Posterior cingulate gyrus (tissue), 11 donors: ENCODE data around the gene RBM8A.
A peak's percentile ranks its signal among the peaks of the same experiment; 100 is the strongest.
"Not testable (repeated sequence)": the region's sequence is repeated elsewhere in the genome, so short reads cannot be mapped to it uniquely, and the experiment has no call there.

Source experiments
- DNase-seq, 10 donors: peaks; one replicate each; pipeline versions ENCODE4 v3.0.0 to v3.0.0-alpha.2; 2020 to 2021; ENCODE audit warnings: mixed read lengths in 3 of 10
- intact Hi-C: fragments of 100-400 bp; cut with DNase I; formaldehyde crosslinking; loops from one replicate; pipeline ENCODE4 v1.15.1; 2023

Gene RBM8A

DNA sequence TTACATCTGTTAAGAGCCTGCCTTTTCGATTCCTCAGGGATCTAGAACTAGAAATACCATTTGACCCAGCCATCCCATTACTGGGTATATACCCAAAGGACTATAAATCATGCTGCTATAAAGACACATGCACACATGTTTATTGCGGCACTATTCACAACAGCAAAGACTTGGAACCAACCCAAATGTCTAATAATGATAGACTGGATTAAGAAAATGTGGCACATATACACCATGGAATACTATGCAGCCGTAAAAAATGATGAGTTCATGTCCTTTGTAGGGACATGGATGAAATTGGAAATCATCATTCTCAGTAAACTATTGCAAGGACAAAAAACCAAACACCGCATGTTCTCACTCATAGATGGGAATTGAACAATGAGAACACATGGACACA lies 7.0 kb downstream of the RBM8A start:
- intact Hi-C loops, DNase-seq: not testable (repeated sequence)

DNA sequence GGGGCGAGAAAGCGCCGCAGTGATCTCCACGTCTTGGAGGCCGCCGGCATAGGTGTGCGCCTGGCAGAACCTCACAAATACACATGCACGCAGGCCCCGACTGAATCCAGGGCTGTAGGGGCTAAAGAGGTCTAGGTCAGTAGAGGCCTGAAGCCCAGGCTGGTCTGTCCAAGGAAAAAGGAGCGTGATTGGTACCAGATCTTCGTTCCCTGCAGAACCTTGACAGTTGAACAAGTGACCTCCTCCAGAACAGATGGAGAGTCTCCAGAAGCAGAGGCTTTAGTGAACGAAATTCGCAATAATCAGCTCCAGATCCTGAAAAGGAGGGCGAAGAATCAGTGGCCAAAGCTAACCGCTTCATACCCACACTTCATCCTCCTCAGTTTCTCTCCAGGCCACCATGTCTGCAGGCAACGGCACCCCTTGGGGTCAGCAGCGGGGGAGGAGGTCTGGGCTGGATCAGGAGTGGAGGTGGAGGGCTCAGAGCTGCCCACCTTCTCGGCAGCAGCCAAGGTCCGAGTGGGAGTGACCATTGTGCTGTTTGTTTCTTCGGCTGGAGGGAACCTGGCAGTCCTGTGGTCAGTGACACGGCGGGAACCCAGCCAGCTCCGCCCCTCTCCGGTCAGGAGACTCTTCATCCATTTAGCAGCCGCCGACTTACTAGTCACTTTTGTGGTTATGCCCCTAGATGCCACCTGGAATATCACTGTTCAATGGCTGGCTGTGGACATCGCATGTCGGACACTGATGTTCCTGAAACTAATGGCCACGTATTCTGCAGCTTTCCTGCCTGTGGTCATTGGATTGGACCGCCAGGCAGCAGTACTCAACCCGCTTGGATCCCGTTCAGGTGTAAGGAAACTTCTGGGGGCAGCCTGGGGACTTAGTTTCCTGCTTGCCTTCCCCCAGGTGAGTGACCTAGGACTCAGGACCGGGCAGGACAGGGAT lies 8.0 kb downstream of the RBM8A start:
- peak in 9 of 10 donors; percentile 28 to 97 (median 42) for DNase-seq
- intact Hi-C loops, result loop anchor here (2.0 kb wide), 1 partner anchor 38 kb away; no protein-coding TSS in a partner anchor

DNA sequence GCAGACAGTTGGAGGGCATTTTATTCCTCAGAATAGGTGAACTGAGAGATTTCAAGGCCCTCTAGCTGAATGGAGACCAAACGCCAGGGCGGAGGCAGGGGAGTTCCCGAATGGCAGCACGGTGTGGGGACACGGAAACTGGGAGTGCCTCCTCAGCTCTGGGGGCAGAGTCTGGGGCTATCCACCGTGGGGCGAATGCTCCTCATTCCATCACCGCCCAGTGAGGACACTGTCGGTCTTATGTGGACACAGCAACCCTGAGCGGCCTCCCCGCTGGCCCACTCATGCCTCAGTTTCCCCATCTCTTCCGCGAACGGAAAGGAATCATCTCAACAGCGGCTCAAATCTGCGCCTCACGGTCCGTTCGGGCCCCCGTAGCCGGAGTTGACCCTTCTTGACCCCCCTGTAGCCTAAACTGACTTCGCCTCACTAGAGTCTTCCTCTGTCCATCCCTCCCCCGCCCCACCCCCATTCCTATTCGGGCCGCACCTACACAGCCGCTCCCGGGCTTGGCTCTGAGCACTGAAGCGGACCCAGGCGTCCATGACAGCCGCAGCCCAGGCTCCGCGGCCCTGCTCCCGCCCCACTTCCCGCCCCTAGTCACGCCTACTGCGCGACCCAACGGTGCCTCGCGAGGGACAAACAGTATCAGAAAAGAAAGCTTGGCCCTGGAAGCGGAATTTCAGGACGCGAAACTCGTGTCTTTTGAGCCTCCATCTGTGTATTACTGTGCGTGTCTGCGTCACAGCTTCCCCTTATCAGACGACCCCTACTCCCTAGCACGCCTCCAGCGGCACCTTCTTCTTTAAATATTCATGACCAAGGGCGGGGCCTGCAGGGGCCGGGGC lies 8.9 kb downstream of the RBM8A start, which contains the start of gene PEX11B:
TSS of gene PEX11B (minus strand) at position 574 of the 848 bp plus-strand sequence. CDS start at position 545, 29 bp downstream.
- DNase-seq, result peak; percentile 85 to 98 (median 91)
- intact Hi-C loops, result loop anchor here (2.0 kb wide), 1 partner anchor 38 kb away; no protein-coding TSS in a partner anchor

DNA sequence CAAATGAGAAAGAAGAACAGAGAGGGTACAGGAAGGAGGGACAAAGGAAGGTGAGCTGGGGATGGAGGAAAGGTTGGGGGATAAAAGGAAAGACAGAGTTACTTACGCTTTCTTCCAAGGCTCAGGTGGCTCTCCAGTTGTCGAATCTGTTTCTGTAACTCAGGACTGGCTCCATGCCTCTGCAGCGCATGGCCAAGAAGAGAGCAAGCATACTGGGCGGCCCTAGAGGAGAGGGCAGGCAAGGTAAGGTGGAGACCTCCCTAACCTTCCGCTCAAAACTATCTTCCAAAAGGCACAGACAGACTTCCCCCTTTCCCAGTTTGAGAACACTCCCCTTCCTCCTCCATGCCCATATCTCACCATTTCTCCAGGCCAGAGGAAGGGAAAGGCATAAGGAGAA lies 9.7 kb downstream of the RBM8A start:
- intact Hi-C loops, result no loop called here
- no peak for DNase-seq

DNA sequence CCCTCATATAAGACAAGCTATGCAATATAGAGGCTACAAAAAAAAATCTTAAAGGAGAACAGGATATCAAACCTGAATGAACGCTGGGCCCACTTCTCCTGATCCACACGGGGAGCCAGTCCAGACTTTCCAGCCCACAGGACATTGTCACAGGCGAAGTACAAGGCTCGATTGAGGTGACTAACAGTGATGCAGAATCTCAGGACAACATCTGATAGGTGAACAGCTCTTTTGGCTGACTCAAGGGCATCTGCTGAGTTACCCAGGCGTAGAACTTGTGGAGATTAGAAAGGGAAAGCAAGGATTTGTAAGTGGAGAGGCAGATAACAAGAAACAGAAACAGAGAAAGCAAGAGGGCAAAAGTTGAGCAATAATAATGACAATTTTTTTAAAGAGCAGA lies 10.5 kb downstream of the RBM8A start:
- intact Hi-C loops, result no loop called here
- DNase-seq, result no peak

DNA sequence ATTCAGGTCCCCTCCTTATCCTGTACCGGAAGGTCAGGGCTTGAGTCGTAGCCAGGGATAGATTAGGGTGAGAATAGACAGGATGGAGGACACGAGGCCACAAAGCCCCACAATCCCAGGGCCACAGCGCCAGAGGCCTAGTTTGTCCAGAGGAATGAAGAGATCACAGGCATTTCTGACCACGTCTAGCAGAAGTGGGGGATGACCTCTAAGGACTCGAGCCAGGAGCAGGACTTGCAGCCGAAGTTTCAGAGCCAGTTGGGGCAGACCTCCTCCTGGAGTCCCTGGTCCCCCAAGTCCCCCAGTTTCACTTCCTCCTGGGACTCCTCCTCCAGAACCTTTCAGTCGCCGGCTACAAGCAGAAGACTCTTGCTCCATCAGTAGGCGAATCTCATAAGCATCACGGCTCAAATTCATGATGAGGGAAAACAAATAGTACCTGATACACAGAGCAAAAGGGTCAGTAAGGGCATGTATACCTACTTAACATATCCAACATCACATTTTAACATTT lies 15.1 kb downstream of the RBM8A start:
- DNase-seq, result no peak
- intact Hi-C loops, result loop anchor here (5.0 kb wide), 2 partner anchors 60 to 65 kb away; partner anchors contain the start of gene NUDT17

DNA sequence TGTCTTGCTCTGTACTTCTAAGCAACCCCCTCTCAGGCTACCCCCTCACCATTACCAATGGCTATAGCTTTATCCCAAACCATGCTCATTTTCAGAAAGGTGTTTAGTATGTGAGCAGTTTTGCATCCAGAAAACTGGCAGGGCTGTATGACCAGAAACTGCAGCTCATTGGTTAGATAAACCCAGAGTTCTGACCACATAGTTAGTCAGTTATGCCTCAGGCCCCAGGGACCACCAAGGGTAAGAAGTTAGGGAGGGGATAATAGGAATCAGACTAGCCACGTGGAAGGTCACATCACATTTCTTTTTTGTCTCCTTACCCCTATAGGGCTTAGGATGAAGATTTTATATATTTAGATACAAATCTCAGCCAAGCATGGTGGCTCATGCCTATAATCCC lies 18.6 kb downstream of the RBM8A start:
- intact Hi-C loops, result loop anchor here (1.0 kb wide), 1 partner anchor 16 kb away; no protein-coding TSS in a partner anchor
- no peak for DNase-seq

DNA sequence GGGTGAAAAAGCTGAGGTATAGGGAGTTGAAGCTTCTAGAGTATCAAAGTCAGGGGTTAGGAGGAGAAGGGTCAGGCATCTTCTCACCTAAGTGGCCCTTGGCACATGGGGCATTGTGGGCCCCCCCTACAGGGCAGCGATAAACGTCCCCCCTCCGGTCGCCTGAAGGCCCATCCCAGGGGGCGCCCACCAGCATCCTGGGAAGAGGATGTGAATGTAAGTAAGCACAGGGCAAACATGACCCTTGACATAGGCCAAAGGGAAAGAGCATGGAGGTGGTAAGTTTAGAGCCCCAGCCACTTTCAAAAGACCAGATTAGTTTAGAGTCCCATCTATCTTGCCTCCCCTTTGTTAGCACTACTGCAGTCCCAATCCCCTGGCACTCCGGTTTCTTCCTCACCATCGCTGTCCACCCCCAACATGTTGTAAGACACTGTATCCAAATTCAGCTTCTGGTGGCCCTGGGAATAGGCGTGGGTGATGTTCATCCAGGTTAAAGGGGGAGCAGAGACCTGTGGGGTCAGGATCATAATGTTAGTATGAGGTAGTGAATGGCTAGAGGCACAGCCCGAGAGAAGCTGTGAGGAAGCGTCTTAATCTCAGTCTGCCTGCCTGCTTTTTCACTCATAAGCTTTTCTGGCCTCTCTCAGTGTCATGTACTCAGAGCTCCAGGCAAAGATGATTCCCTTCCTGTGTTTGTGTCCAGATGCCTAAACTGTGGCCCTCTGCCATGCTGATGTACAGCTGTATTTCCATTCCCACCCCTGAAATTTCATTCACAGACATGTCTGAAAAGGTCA lies 20.1 kb downstream of the RBM8A start:
- DNase-seq, result no peak
- intact Hi-C loops, result no loop called here

DNA sequence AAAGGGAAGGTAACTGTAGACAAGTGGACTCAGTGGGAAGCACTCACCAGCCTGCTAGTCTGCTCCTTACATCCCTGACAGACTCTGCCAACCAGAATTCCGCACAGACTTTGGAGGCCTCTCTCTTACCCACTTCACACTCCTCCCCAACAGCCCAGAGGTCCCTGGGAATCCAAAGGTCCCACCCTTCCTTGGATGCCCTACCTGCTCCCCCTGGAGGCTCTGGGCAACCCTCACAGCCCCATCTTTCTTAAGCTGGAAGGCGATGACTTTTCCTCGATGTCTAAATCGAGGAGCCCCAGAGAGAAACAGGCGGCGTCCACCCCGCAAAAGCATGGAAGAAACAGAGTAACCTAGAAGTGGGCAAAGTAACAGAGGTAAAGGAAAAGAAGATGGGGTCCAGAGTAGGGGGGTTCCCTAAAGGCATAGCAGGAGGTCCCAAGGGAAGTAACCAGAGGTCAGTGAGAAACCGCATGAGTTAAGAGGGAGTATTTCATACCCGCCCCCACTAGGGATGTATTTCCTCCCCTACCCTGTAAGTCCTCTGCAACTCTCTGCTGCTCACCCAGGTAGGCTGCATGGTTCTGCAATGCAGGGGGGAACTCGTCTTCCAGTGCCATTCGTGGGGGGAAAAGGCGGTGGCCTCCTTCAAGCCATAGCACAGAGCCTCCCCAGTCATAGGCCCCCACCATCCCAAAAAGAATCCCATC lies 25.8 kb downstream of the RBM8A start:
- no peak for DNase-seq
- intact Hi-C loops, result no loop called here

DNA sequence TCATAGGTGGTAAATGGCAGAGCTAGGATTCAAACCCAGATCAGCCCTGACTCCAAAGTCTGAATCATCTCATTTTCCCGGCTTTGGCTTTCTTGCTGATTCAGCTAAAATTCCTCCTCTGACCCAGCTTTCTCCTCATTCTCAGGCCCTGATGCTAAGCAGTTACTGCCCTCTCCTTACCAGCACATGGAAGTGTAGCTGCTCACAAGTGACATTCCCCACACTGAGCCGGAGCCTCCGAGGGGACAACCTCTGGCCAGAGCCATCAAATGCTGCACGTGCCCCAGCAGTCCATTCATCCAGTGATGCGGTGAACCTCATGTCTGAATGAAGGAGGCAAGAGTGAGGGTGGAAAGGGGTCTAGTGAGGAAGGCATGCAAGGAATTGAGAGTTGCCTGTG lies 28.5 kb downstream of the RBM8A start:
- no peak for DNase-seq
- intact Hi-C loops, result no loop called here

DNA sequence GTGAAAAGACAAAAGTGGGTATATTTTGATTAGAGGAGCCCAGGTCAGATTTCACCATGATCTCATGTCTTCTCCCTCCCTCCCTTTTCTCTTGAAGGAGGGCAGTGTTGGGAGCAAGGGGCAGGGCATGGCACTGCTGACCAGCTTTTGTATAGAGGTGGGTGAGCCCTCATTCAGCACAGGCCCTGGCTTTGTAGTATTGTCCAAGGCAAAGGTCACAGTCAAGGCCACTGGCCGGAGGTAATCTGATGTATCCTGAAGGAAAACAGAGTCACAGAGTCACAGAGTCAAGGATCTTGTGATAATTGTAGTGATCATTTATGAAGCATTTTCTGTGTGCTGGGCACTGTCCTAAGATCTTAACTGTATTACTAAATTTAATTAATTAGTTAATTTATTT lies 29.3 kb downstream of the RBM8A start:
- no peak for DNase-seq
- intact Hi-C loops, result no loop called here

DNA sequence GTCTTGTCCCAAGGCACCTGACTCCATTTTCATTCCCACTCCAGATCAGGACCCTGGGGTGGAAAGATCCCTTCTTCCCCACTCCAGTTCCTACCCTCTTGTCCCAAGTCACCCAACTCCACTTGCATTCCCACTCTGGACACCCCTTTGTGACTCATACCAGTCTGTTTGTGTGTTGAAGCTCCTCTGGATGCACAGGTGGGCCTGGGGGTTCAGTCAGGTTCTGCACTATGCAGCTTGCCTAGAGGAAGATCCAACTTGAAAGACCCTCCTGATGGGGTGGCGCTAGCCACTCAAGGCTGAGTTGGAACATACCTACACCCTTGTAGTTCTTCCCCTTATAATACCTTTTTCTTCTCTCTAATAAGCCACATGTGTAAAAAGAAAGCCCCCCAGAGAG lies 31.8 kb downstream of the RBM8A start:
- intact Hi-C loops, result no loop called here
- DNase-seq, result no peak

DNA sequence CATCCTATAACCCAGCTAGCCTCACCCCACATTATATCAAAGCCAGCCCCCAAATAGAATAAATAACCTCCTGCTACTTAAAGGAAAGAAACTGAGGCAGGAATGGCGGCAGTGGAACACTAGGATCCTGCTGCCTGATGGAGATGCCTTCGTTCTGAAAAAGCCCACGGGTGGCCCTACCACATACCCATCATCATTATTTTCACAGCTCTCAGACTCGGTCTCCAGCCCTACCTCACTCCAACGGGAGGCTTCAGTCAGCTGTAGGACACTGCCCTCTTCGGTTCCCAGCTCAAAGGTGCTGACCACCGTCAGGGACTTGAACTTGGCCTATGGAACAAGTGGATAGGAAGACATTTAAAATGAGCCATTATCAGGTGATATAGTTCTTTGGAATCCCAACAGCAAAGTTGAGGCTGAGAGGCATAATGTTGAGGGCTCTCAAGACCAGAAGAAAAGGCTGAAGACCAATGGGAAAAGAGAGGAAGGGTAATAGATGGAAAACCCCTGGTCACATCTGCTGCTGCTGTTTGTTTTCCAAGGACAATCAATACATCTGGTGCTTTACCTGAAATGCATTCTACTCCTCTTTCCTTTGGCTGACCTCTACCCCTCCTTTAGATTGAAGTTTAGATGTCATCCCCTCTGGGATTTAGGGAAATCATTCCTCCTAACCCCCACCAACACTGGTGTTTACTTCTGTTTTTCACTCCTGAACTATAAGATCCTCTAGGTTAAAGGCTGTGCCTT lies 33.8 kb downstream of the RBM8A start:
- no peak for DNase-seq
- intact Hi-C loops, result loop anchor here (2.0 kb wide), 1 partner anchor 63 kb away; no protein-coding TSS in a partner anchor

DNA sequence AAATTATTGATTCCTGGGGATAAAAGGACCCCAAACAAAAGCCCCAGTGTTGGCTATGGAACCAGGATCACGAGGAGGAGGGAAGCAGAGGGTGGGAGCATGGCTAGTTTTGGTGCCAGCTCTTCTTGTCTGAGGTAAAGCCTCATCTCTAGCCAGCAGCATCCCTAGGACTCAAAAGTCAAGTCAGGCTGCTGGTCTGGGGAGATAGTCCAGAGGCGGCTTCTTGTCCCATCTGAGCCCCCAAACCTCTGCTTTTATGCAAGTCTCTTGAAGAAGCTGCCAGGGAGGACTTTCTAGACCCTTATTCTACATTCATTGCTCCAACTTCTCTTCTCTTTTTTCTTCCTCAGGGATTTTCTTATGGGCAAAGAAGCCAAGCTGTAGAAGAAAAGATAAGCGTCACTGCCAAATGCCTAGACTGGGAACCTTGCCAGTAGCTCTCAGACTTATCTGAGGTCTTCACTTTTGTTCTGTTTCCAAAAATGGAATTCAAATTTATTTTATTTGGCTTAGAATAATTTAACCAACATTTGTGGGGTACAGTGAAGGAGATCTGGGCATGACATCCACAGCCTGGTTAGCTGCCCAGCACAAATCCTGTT lies 34.7 kb downstream of the RBM8A start:
- intact Hi-C loops, result loop anchor here (1.0 to 2.0 kb wide), 3 partner anchors 16 to 120 kb away; no protein-coding TSS in a partner anchor
- DNase-seq, result no peak

DNA sequence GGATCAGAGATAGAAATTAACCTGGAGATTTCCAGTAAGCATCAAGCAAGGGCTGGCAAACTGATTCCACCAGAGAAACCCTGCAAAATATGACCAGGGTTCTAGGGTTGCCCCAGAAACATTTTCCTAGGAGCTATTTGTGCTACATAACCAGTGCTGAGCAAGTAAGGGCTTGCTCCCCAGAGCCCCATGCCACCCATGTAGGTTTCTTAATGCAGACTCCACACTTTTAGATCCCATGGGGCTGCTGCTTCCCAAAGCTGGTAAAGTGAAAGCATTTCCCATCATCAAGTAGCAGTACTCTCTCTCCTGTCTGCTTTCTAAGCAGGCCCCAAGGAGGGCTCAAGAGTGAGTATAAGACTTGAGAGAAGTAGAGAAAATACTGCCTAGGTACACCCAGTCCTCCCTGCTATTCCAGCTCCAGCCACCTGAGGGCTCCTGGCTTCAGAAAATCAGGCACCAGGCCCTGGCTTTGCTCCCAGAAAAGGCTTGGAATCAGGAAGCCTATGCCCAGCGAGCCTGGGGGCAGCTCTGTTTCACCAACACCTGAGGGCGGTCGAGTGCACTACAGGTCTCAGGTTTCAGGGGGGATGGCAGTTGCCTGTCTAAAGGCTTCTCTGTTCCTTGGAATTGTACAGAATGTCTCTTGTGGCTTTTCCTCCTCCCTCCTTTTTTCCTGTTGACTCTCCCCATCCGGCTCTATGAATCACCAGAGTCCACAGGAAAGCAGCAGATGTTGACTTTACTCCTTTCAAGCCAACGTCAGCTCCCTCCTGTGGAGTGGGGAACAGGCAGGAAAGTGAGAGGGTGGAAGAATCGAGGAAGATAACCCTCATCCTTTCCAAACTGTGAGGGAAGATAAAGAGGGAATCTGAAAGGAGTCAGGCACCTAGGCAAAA lies 35.4 kb downstream of the RBM8A start:
- peak; percentile 85 to 98 (median 94) for DNase-seq
- intact Hi-C loops, result loop anchor here (1.0 to 2.0 kb wide), 3 partner anchors 16 to 120 kb away; no protein-coding TSS in a partner anchor

DNA sequence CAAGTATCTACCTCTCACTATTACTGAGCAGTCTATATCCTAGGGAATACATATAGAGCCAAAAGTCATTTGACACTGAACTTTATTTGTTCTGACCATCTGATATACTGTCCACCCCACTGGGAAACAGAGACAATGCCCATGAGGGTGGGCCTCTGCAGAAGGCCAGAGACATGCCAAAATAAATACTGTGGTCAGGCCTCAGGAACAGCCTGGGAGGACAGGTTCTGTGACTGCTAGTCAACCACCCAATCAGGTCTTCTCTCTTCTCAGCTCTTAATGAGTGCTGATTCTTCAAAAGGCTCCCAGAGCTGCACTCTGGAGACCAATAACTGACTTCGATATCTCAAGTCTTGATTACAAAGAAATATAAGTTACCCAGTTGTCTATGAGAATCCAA lies 36.1 kb downstream of the RBM8A start:
- no peak for DNase-seq
- intact Hi-C loops, result no loop called here

DNA sequence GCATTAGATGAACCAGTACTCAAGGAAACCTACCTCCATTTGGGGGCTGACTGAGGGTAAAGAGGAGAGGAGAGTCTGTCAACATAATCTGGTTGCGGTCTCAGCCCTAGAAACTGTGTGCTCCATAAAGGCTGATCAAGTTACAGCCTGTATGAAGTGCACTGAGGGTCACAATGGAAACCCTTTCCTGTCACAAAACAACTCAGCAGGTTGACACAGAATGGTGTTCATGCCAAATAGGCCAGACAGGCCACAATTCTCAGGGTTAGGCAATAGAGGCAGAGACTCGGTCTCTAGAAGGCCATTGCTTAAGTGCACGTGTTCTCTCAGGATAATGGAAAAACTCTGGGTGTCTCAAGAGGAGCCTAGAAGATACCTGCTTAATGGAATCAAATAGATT lies 37.6 kb downstream of the RBM8A start:
- intact Hi-C loops, result no loop called here
- DNase-seq, result no peak
